NAMALWA (cell line): Measurements from ENCODE around the gene PFN1.
"Not testable (repeated sequence)": the region's sequence is repeated elsewhere in the genome, so short reads cannot be mapped to it uniquely, and the experiment has no call there.

Experiments used
- DNase-seq: peaks from one replicate; pipeline ENCODE4 v3.0.0-alpha.2; 2015; ENCODE audit warnings: low spot score

PFN1 gene

DNA sequence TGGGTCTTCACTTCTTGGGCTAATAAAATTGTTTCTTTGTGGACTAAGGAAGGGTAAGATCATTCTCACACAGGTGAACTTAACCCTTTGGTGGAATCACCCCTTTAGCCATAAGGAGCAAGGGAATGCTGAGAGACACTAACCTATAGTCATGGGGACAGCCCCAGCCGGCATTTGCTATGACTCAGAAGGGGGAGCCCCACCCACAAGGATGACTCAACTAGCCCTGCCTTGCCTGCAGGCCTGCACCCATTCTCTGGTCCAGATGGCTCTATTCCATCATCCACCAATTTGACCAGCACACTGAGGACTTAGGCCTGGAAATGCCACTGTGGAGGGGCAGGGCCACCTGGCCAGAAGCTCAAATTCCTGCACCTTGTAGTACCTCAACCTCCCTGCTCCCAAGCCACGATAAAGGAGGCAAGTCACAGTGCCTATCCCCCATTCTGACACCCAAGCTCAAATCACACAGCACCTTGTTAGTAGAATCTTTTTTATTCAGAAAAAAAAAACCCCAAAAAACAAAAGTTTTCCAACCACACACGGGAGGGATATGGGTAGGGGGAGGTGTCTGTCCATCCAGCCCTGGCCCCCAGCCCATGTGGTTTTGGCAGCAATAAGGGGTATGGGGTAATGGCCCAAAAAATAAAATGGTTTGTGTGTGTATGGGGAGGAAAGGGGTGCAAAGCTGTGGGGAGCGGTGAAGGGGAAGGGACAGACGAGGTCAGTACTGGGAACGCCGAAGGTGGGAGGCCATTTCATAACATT lies 3.0 kb downstream of the PFN1 start:
- DNase-seq = peak; percentile 42

DNA sequence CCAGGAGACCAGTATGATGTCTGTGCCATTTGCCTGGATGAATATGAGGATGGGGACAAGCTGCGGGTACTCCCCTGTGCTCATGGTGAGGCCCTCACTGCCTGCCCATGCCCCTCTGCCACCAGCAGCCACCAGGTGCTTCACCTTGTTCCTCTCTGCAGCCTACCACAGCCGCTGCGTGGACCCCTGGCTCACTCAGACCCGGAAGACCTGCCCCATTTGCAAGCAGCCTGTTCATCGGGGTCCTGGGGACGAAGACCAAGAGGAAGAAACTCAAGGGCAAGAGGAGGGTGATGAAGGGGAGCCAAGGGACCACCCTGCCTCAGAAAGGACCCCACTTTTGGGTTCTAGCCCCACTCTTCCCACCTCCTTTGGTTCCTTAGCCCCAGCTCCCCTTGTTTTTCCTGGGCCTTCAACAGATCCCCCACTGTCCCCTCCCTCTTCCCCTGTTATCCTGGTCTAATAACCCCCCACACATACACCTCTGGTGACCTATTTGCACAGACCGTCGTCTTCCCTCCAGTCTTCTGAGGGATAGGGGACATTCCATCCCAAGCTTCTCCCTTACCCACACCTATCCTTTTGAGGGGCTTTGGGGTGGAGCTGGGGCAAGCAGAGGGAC lies 3.7 kb downstream of the PFN1 start:
- peak; percentile 33 for DNase-seq

DNA sequence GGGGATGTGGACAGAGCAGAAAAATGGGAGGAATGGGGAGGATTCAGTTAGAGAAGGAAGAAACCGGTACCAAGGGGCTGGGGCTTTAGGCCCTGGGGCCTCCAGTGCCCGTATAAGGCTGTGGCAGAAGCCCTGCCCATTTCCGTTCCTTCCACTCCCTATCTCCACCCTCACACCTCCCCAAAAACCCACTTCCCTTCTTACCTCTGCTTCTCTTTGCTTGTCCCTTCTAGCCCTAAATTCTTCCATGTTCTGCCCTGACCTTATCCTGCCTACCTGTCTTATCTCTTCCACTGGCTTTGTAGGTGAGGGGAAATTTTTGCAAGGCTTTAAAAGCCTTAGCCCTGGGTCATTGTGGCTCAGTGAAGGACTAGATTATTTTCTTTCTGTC lies 4.2 kb downstream of the PFN1 start:
- DNase-seq = peak; percentile 44

DNA sequence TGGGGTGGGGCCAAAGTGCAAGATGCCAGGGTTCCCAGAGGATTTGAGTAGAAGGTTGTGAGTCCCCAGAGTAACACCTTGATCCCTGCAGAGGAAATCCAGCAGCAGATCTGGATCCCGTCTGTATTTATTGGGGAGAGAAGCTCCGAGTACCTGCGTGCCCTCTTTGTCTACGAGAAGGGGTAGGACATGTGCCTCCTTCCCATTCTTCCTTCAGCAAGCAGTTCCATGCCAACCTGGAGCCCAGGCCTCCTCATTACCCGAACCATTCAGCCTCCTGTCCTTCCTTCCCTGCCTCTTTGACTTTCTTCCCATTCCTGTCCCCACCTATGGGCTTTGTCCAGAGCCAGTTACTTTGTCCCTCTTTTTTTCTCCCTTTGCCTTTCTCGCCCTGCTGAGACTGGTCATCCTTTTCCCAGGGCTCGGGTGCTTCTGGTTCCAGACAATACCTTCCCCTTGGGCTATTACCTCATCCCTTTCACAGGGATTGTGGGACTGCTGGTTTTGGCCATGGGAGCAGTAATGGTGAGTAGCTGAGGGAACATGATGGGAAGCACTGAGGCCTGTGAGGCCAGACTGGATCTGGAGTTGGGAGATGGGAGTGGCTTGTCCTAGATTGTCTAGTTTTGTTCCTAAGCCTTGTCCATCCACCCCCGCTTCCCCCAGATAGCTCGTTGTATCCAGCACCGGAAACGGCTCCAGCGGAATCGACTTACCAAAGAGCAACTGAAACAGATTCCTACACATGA lies 5.4 kb downstream of the PFN1 start:
- no peak for DNase-seq

DNA sequence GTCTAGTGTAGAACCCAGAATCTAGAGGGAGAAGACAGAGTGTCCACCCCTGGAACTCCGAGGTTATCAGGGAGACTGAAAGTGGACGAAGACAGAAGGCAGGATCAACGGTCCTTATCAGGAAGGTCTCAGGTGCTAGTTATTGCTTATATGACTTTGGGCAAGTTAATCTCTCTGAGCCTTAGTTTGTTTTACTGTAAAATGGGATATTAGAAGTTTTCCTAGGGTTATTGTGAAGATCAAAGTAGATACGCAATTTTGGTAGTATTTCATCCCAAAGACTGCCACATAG lies 7.1 kb downstream of the PFN1 start:
- DNase-seq = no peak

DNA sequence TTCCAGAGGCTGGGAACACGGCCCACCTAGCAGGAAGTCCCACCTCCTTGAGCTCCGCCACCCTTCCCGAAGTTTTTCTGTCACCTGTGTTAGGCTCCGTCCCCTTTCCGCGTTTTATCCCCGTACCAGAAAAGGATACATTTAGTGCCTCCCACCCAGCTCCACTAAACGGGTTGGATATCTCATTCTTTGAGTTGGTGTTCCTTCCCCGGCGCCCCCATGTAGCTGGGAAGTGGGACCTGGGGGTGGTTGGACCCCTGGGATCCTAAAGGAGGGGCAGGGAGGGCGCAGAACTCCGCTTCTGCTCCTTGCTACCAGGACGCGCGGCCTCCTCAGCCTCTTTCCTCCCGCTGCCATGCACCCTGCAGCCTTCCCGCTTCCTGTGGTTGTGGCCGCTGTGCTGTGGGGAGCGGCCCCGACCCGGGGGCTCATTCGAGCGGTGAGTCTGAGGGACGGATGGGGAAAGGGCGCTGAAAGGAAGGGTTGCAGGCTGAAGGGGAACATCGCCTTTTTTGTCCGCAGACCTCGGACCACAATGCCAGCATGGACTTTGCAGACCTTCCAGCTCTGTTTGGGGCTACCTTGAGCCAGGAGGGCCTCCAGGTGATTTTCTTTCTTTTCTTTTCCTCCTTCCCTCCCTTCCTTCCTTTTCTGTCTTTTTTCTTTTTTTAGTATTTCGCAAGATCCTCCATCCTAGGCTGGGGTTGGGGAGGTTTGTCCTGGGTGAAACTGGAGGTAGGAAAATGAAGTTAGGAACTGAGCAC lies 7.6 kb downstream of the PFN1 start:
- peak; percentile 24 for DNase-seq

DNA sequence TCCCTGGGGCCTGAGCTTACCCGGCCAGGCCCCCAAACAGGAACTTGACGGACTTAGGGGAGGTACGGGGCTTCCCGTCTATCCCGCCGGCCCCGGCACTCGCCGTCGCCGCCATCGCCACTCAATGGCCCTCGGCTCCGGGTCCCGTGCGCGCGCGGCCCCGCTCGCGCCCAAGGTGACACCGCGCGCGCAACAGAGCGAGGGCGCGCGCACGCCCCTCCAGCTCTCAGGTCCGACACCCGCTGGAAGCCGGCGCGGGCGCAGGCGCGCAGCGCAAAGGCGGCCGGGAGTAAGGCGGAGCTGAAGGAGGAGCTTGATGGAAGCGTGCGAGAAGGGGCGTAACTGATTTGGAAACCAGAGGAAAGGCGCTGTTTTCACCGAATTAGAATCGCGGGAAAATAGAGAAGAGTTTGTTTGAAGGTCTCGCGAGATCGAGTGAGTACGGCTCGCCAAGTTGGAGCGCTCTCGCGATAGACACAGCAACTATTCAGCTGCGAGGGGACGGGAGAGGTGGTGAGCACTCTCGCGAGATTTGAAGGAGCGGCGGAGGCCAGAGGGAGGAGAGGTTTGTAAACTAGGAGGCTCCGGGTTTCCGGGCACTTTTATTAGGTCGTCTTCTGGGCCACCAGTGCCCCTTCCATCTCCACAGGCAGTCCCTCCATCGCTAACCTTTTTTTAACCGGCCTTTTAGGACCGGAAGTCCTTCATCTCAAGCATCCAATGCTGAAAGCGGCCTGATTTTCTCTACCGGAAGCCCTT lies 8.4 kb downstream of the PFN1 start, which contains the start of the genes RNF167 and SLC25A11:
RNF167 (plus strand) TSS at position 473 of the 759 bp plus-strand sequence. CDS start 642 bp downstream, outside the sequence.
SLC25A11 (minus strand) TSS at position 251 of the 759 bp plus-strand sequence; CDS start at position 115, 136 bp downstream.
- peak; percentile 98 for DNase-seq

DNA sequence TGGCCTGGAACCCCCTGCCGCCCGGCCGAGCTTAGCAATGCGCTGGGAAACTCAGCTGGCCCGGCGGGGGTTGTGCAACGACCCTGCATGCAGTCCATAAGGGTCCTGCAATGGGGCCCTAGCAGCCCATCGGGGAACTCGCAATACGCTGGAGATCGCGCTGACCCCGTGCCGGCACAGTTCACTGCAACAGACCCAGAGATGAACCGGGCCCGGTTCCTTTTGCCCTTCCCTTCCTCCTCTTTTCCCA lies 8.9 kb downstream of the PFN1 start:
- DNase-seq = no peak

DNA sequence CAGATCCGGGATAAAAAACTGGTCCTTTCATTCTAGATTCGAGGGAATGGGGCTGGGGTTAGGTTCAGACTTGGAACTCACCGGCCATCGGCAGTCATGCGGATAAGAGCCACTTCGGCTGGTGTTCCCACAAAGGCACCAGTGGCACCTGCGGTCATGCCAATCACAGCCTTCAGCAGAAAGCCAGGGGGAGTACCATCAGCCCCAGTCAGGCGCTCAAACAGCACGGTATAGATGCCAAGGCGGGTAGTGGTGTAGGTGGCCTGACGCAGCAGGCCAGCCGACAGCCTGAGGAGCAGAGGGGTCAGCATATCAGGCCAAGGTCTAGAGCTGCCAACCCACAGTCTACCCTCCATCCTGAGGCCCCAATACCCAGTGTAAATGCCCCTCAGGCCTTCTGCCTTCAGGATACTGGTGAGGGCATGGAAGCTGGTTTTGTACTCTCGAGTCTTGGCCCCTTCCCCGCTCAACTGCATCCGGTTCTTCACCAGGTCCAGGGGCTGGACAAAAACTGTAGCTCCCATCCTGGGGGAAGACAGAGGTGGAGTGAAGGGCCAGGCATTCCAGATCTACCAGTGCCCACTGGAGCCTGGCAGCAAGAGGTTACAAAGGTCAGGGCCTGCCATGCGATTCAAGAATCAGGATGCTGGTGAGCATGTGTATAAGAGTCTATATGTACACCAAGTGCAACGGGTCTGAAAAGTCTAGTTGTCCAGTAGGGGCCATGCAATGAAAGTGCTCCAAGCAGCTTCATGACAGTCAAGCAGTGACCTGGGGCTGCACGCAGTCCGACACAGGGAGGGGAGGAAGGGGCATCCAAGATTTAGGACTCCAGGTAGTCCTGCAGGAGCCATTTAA lies 9.4 kb downstream of the PFN1 start:
- peak; percentile 20 for DNase-seq

DNA sequence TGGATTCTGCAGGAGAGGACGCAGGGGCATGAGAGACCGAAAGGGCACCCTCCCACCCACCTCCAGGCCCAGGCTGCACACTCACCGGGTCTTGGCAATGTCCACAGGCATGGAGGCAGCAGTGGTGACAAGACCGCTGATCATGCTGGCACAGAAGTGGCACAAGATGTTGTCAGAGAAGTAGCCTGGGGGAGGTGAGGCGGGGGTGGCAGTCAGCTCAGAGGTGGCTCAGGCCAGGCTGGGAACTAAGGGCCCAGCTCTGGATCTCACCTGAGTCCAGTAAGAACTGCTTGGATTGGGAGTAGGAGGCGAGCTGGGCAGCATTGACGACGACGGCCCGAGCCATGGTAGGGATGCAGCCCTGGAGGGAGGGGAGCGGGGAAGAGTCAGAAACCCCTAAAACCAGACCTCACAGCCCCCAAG lies 10.2 kb downstream of the PFN1 start:
- DNase-seq = no peak

DNA sequence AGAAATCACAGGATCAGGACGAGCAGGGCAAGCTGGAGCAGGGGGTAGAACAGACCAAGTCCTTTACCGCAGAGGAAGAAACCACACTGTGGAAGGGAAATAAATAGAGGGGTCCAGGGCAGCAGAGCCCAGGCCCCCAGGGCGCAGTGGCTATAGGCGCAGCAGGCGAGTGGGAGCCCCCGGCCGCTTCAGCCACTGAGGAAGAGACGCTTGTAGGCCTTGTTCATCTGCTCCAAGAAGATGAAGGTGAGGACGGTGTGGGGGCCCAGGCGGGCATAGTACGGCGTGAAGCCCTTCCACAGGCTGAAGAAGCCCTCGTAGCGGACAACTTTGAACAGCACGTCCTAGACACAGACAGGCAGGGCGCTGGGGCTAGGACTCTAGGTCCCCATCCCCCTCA lies 10.8 kb downstream of the PFN1 start:
- DNase-seq = no peak

DNA sequence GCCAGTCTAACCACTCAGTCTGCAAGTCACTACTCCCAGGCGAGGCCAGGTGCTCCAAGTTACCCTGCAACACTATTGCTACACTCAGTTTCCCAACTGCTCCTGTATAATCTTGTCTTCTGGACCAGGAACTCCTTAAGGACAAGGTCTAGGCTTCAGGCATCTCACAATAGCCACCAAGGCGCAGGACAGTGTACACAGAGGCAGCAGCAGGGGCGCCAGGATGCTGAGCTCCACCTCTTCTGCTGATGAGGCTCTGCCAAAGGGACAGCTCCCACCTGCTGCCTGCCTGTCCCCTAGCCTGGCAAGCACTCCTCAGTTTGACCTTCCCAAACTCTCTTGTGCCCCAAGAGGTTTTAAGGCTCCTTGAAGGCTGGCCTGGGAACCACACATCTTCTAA lies 11.9 kb downstream of the PFN1 start:
- DNase-seq = no peak

DNA sequence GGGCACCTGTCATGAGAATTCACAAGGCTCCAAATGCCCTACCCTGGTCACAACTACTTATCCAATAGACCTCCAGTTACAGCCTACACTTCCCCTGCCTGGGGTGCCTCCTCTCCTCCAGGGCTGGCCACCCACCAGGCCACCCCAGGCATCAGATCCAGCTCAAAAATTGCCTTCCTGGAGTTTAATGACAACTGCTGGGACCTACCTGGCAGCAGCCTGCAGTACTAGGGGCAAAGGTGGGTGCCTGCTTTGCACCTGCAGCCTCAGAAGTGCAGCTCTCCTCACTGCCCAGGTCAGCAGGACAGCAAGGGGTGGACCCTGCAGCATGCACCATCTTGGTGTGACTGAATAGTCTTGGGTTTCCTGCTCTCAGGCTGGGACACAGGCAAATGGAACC lies 12.7 kb downstream of the PFN1 start:
- no peak for DNase-seq

DNA sequence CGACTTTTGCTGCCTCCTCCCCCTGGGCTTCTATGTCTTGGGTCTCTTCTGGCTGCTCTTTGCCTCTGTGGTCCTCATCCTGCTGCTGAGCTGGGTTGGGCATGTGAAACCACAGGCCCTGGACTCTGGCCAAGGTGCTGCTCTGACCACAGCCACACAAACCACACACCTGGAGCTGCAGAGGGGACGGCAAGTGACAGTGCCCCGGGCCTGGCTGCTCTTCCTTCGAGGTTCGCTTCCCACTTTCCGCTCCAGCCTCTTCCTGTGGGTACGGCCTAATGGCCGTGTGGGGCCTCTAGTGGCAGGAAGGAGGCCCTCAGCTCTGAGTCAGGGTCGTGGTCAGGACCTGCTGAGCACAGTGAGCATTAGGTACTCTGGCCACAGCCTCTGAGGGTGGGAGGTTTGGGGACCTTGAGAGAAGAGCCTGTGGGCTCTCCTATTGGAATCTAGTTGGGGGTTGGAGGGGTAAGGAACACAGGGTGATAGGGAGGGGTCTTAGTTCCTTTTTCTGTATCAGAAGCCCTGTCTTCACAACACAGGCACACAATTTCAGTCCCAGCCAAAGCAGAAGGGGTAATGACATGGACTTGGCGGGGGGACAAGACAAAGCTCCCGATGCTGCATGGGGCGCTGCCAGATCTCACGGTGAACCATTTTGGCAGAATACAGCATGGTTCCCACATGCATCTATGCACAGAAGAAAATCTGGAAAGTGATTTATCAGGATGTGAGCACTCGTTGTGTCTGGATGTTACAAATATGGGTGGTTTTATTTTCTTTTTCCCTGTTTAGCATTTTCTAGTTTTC lies 14.0 kb downstream of the PFN1 start:
- DNase-seq = no peak

DNA sequence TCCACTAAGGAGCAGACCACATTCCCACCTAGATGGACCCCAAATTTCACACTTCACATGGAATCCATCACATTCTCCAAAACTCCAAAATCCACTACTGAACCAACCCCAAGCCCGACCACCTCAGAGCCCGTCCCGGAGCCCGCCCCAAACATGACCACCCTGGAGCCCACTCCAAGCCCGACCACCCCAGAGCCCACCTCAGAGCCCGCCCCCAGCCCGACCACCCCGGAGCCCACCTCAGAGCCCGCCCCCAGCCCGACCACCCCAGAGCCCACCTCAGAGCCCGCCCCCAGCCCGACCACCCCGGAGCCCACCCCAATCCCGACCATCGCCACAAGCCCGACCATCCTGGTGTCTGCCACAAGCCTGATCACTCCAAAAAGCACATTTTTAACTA lies 14.7 kb downstream of the PFN1 start:
- no peak for DNase-seq

DNA sequence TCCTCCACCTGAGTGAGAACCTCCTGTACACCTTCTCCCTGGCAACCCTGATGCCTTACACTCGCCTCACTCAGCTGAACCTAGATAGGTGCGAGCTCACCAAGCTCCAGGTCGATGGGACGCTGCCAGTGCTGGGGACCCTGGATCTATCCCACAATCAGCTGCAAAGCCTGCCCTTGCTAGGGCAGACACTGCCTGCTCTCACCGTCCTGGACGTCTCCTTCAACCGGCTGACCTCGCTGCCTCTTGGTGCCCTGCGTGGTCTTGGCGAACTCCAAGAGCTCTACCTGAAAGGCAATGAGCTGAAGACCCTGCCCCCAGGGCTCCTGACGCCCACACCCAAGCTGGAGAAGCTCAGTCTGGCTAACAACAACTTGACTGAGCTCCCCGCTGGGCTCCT lies 15.6 kb downstream of the PFN1 start:
- no peak for DNase-seq

DNA sequence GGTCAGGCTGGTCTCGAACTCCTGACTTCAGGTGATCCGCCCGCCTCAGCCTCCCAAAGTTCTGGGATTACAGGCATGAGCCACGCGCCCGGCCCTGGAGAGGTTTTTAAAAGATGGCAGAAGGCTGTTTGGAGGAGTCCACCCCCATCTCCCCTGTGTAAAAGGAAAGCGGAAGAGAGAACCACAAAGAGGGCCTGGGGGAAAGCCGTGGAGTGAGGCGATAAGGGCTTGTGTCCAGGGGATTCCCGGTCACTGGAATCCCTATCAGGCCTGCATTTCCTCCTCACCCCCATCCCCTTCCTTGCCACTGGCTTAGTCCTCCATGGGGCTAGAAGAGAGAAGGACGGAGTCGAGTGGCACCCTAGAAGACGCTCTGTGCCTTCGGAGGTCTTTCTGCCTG lies 16.4 kb downstream of the PFN1 start, which contains the start of gene GP1BA:
GP1BA (plus strand) TSS at position 315 of the 400 bp plus-strand sequence. CDS start 328 bp downstream, outside the sequence.
- no peak for DNase-seq

DNA sequence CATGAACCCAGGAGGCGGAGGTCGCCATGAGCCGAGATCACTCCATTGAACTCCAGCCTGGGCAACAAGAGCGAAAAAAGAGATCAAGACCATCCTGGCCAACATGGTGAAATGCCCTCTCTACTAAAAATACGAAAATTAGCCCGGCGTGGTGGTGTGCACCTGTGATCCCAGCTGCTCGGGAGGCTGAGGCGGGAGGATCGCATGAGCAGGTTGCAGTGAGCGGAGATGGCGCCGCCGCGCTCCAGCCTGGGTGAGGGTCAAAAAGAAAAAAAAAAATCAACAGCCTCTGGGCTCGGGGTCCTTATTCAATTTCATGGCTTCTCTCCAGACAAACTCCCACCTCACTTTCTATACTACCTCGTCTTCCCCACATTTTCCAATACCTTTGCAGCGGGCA lies 19.4 kb downstream of the PFN1 start:
- DNase-seq = no peak

DNA sequence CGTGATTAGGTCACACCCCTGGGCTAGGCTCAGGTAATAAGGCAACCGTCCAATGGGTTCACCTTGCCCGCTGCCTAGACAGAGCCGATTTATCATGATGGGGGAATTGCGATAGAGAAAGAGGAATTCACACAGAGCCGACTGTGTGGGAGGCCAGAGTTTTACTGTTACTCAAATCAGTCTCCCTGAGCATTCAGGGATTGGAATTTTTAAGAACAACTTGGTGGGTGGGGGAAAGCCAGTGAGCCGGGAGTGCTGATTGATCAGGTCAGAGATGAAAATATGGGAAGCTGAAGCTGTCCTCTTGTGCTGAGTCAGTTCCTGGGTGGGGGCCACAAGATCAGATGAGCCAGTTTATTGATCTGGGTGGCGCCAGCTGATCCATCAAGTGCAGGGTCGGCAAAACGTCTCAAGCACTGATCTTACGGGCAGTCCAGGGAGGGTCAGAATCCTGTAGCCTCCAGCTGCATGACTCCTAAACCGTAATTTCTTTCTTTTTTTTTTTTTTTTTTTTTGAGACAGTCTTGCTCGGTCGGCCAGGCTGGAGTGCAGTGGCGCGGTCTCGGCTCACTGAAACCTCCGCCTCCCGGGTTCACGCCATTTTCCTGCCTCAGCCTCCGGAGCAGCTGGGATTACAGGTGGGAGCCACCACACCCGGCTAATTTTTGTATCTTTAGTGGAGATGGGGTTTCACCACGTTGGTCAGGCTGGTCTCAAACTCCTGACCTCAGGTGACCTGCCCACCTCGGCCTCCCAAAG lies 21.6 kb downstream of the PFN1 start:
- DNase-seq = not testable (repeated sequence)
